GM18520 (cell line): ENCODE measurements around the gene UPF2.
"Not testable (repeated sequence)": the region's sequence is repeated elsewhere in the genome, so short reads cannot be mapped to it uniquely, and the experiment has no call there.

Experiments used
- ATAC-seq: cut with Tn5 transposase; IDR thresholded peaks from one replicate; pipeline ENCODE4 v1.9.1; 2021; ENCODE audit not compliant: unreplicated experiment

The UPF2 gene

GRCh38 chr10:12042797-12043651 lies at the start of gene UPF2:
TSS of gene UPF2 (minus strand) at chr10:12042809. CDS start at chr10:12035423, 7,386 bp downstream.
- peak; percentile 35 for ATAC-seq

- ATAC-seq = no peak
Observed at GRCh38 chr10:12091421-12091820, 48.8 kb upstream of the UPF2 start.

- ATAC-seq = no peak
Observed at GRCh38 chr10:12088919-12089318, 46.3 kb upstream of the UPF2 start.

GRCh38 chr10:12081879-12082557 lies 39.4 kb upstream of the UPF2 start:
- no peak for ATAC-seq

- no peak for ATAC-seq
Observed at GRCh38 chr10:12081470-12081869, 38.9 kb upstream of the UPF2 start.

- no peak for ATAC-seq
Observed at GRCh38 chr10:12077580-12078180, 35.1 kb upstream of the UPF2 start.

GRCh38 chr10:12073526-12073925 lies 30.9 kb upstream of the UPF2 start:
- no peak for ATAC-seq

- not testable (repeated sequence) for ATAC-seq
Observed at GRCh38 chr10:12071441-12071840, 28.8 kb upstream of the UPF2 start.

GRCh38 chr10:12068449-12069269 lies 26.1 kb upstream of the UPF2 start, which contains the start of gene DHTKD1:
TSS of gene DHTKD1 (plus strand) at chr10:12068954. CDS start at chr10:12069034, 80 bp downstream.
- ATAC-seq = peak; percentile 97

GRCh38 chr10:12067336-12067735 lies 24.7 kb upstream of the UPF2 start:
- ATAC-seq = no peak

GRCh38 chr10:12063483-12063818 lies 20.8 kb upstream of the UPF2 start:
- no peak for ATAC-seq

- no peak for ATAC-seq
Observed at GRCh38 chr10:12062754-12063482, 20.3 kb upstream of the UPF2 start.

GRCh38 chr10:12061124-12061523 lies 18.5 kb upstream of the UPF2 start:
- ATAC-seq = no peak

GRCh38 chr10:12056748-12057147 lies 14.1 kb upstream of the UPF2 start:
- ATAC-seq = no peak

- ATAC-seq = no peak
Observed at GRCh38 chr10:12055732-12056131, 13.1 kb upstream of the UPF2 start.

- ATAC-seq = no peak
Observed at GRCh38 chr10:12051241-12051640, 8.6 kb upstream of the UPF2 start.

- no peak for ATAC-seq
Observed at GRCh38 chr10:12050528-12050927, 7.9 kb upstream of the UPF2 start.

GRCh38 chr10:12048547-12048946 lies 5.9 kb upstream of the UPF2 start:
- no peak for ATAC-seq

GRCh38 chr10:12045596-12045995 lies 3.0 kb upstream of the UPF2 start:
- no peak for ATAC-seq

GRCh38 chr10:12042409-12042796 lies 206 bp downstream of the UPF2 start:
- no peak for ATAC-seq
